ENCODE data around the gene ARFGAP2. TPM values are rescaled to one million over a fixed set of nuclear protein-coding genes. Genes with fewer than 3 reads are reported as not detected.

The ARFGAP2 gene
- polyA plus RNA-seq, 1 donor from 2014 or later, result 213 TPM

- H3K9me3 ChIP-seq (ENCODE audit: low read length), result no peaks in the 10 kb centered on the region
- no peak overlapping the region for H3K9ac ChIP-seq (ENCODE audit: low read length)
- H3K9me2 ChIP-seq (ENCODE audit: insufficient read depth, low read length), result no peaks in the 10 kb centered on the region
- H3K36me3 ChIP-seq (ENCODE audit: insufficient read depth, low read length), result no peaks in the 10 kb centered on the region
- TF ChIP-seq POLR2AphosphoS5 (IDR thresholded peaks at IDR 0.05) (no peak), TAF1 (IDR thresholded peaks at IDR 0.05; ENCODE audit: low read depth) (no peak), EP300 (conservative IDR thresholded peaks at IDR 0.05; ENCODE audit: poor library complexity, severe bottlenecking) (no peak), RAD21 (conservative IDR thresholded peaks at IDR 0.05) (no peak), SMC3 (conservative IDR thresholded peaks at IDR 0.05; ENCODE audit: poor library complexity) (no peak), EZH2 (IDR thresholded peaks at IDR 0.05; ENCODE audit: borderline replicate concordance, insufficient read depth, low read length, poor library complexity, severe bottlenecking) (no peak), REST (IDR thresholded peaks at IDR 0.05; ENCODE audit: borderline replicate concordance) (no peak), MXI1 (conservative IDR thresholded peaks at IDR 0.05; ENCODE audit: poor library complexity, severe bottlenecking) (no peak)
- TF ChIP-seq, protein P1, sequence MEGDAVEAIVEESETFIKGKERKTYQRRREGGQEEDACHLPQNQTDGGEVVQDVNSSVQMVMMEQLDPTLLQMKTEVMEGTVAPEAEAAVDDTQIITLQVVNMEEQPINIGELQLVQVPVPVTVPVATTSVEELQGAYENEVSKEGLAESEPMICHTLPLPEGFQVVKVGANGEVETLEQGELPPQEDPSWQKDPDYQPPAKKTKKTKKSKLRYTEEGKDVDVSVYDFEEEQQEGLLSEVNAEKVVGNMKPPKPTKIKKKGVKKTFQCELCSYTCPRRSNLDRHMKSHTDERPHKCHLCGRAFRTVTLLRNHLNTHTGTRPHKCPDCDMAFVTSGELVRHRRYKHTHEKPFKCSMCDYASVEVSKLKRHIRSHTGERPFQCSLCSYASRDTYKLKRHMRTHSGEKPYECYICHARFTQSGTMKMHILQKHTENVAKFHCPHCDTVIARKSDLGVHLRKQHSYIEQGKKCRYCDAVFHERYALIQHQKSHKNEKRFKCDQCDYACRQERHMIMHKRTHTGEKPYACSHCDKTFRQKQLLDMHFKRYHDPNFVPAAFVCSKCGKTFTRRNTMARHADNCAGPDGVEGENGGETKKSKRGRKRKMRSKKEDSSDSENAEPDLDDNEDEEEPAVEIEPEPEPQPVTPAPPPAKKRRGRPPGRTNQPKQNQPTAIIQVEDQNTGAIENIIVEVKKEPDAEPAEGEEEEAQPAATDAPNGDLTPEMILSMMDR (IDR thresholded peaks at IDR 0.05; ENCODE audit: poor library complexity, severe bottlenecking), result no peak
- H3K4me2 ChIP-seq (ENCODE audit: low read length), result no peak overlapping the region
- no peak overlapping the region for H2AFZ ChIP-seq (ENCODE audit: low read depth, low read length)
- H3K27ac ChIP-seq (ENCODE audit: low read length), result no peak overlapping the region
- no peaks in the 10 kb centered on the region for H3K27me3 ChIP-seq (ENCODE audit: insufficient read depth, low read depth, low read length)
- no peaks in the 10 kb centered on the region for H3F3A ChIP-seq (ENCODE audit: insufficient read depth, low read length, poor library complexity, severe bottlenecking)
- no peak overlapping the region for H3K4me3 ChIP-seq (ENCODE audit: low read length)
- no peaks in the 10 kb centered on the region for H4K20me1 ChIP-seq (ENCODE audit: insufficient read depth)
- H3K79me2 ChIP-seq (replicated peaks; ENCODE audit: insufficient read depth, low read length), result no peaks in the 10 kb centered on the region
These were observed 43.7 kb upstream of the ARFGAP2 start for GRCh38 chr11:47220401-47220821.

GRCh38 chr11:47216121-47216798 is 39.6 kb upstream of the ARFGAP2 start:
- no peaks in the 10 kb centered on the region for H3F3A ChIP-seq (ENCODE audit: insufficient read depth, low read length, poor library complexity, severe bottlenecking)
- H4K20me1 ChIP-seq (ENCODE audit: insufficient read depth), result no peaks in the 10 kb centered on the region
- no peak overlapping the region for H3K27ac ChIP-seq (ENCODE audit: low read length)
- H3K27me3 ChIP-seq (ENCODE audit: insufficient read depth, low read depth, low read length), result no peaks in the 10 kb centered on the region
- H2AFZ ChIP-seq (ENCODE audit: low read depth, low read length), result no peak overlapping the region
- H3K9ac ChIP-seq (ENCODE audit: low read length), result no peak overlapping the region
- no peaks in the 10 kb centered on the region for H3K9me3 ChIP-seq (ENCODE audit: low read length)
- H3K4me3 ChIP-seq (ENCODE audit: low read length), result peak overlapping the region; percentile 67
- TF ChIP-seq SMC3 (conservative IDR thresholded peaks at IDR 0.05; ENCODE audit: poor library complexity), result no peak
- TF ChIP-seq TAF1 (IDR thresholded peaks at IDR 0.05; ENCODE audit: low read depth), result no peak
- TF ChIP-seq MXI1 (conservative IDR thresholded peaks at IDR 0.05; ENCODE audit: poor library complexity, severe bottlenecking), result no peak
- no peak for TF ChIP-seq RAD21 (conservative IDR thresholded peaks at IDR 0.05)
- TF ChIP-seq, protein P1 (IDR thresholded peaks at IDR 0.05; ENCODE audit: poor library complexity, severe bottlenecking), result no peak
- TF ChIP-seq EP300 (conservative IDR thresholded peaks at IDR 0.05; ENCODE audit: poor library complexity, severe bottlenecking), result no peak
- TF ChIP-seq POLR2AphosphoS5 (IDR thresholded peaks at IDR 0.05), result no peak
- H3K9me2 ChIP-seq (ENCODE audit: insufficient read depth, low read length), result no peaks in the 10 kb centered on the region
- no peaks in the 10 kb centered on the region for H3K36me3 ChIP-seq (ENCODE audit: insufficient read depth, low read length)
- no peak overlapping the region for H3K4me2 ChIP-seq (ENCODE audit: low read length)
- H3K79me2 ChIP-seq (replicated peaks; ENCODE audit: insufficient read depth, low read length), result no peaks in the 10 kb centered on the region
